Endothelial cell of umbilical vein (primary cell): Measurements from ENCODE around the gene ZNF783. TPM values are rescaled to one million over a fixed set of nuclear protein-coding genes. Genes with fewer than 3 reads are reported as not detected.

ENCODE experiments used
- BruUV-seq: library from RNA; stranded (reverse); fragments of 400-500 nt; replicated peaks from 2 replicates; lab custom pipeline; 2021; lab: Mats Ljungman, UMichigan
- CTCF ChIA-PET: fragments of 300-600, 350-600 bp; sonication (Branson Sonifier 250); formaldehyde crosslinking; loops from one replicate; lab custom pipeline; 2021; ENCODE audit warnings: antibody characterized with exemption, inconsistent platforms; lab: Charles Lee
- POLR2A ChIA-PET: fragments of 300-600, 350-600 bp; sonication (Branson Sonifier 250); formaldehyde crosslinking; loops from one replicate; lab custom pipeline; 2021; ENCODE audit warnings: antibody characterized with exemption, inconsistent platforms; lab: Charles Lee
- DNase-seq: peaks from one replicate; pipeline ENCODE4 v3.0.0-alpha.2; 2011; ENCODE audit warnings: low read depth, low spot score
- FAIRE-seq: peaks from 2 replicates; lab custom pipeline; 2011; peaks lifted over from hg19 to GRCh38; lab: Jason Lieb, UNC
- H2AFZ ChIP-seq: 2 replicates; pipeline ENCODE4 v1.6.0; 2012; ENCODE audit warnings: low read depth, low read length, control low read depth, inconsistent platforms
- H3K27ac ChIP-seq: 2 replicates; pipeline ENCODE4 v1.5.1; 2011; ENCODE audit warnings: low read depth, mild to moderate bottlenecking, control low read depth, low read length, moderate library complexity; ENCODE audit not compliant: insufficient read depth
- H3K27me3 ChIP-seq, 2 experiments: 2 replicates each; pipeline versions ENCODE4 v1.6.0 to v1.6.1; 2011; ENCODE audit warnings: low read length in 2 of 2, mixed read lengths in 1 of 2; ENCODE audit not compliant: control insufficient read depth in 2 of 2, insufficient read depth in 2 of 2
- H3K36me3 ChIP-seq, 2 experiments: 2 replicates in 1 of 2; 3 replicates in 1 of 2; pipeline ENCODE4 v1.5.1; 2011; ENCODE audit warnings: low read length in 2 of 2, mild to moderate bottlenecking in 1 of 2, moderate library complexity in 1 of 2; ENCODE audit not compliant: control insufficient read depth in 2 of 2, insufficient read depth in 2 of 2; ENCODE audit errors: extremely low read depth in 1 of 2
- H3K4me1 ChIP-seq: 3 replicates; pipeline ENCODE4 v1.5.1; 2011; ENCODE audit warnings: mild to moderate bottlenecking, low read length; ENCODE audit not compliant: control insufficient read depth, insufficient read depth; ENCODE audit errors: extremely low read depth
- H3K4me2 ChIP-seq: 2 replicates; pipeline ENCODE4 v1.6.1; 2011; ENCODE audit warnings: low read length, control low read depth, mixed read lengths; ENCODE audit not compliant: insufficient read depth
- H3K4me3 ChIP-seq, 3 experiments: fragments of 200-600 bp in 1 of 3; sonication (generic), shearing (Covaris generic) in 1 of 3; replicated peaks in 1 of 3; 2 replicates each; pipeline ENCODE4 v1.5.1; 2011 to 2016; ENCODE audit warnings: control low read depth in 3 of 3, low read length in 3 of 3, mild to moderate bottlenecking in 2 of 3, inconsistent platforms in 1 of 3, low read depth in 1 of 3, moderate library complexity in 1 of 3; ENCODE audit not compliant: insufficient read depth in 1 of 3
- H3K79me2 ChIP-seq: 2 replicates; pipeline ENCODE4 v1.6.0; 2012; ENCODE audit warnings: low read length, inconsistent platforms; ENCODE audit not compliant: control insufficient read depth, insufficient read depth
- H3K9ac ChIP-seq: replicated peaks from 2 replicates; pipeline ENCODE3; 2011; ENCODE audit warnings: low read length, control low read depth; ENCODE audit not compliant: insufficient read depth; ENCODE audit errors: extremely low read depth
- H3K9me1 ChIP-seq: replicated peaks from 3 replicates; pipeline ENCODE4 v1.6.0; 2011; ENCODE audit warnings: mild to moderate bottlenecking, low read length; ENCODE audit not compliant: control insufficient read depth, insufficient read depth; ENCODE audit errors: extremely low read depth
- H3K9me3 ChIP-seq: replicated peaks from 2 replicates; pipeline ENCODE4 v1.5.1; 2012; ENCODE audit warnings: low read length, inconsistent platforms; ENCODE audit not compliant: control insufficient read depth, insufficient read depth
- H4K20me1 ChIP-seq: replicated peaks from 2 replicates; pipeline ENCODE3; 2011; ENCODE audit warnings: mild to moderate bottlenecking, low read length; ENCODE audit not compliant: control insufficient read depth, insufficient read depth; ENCODE audit errors: extremely low read depth
- CTCF ChIP-seq, 2 donors: IDR thresholded peaks; 1 replicate in 1 of 2; 2 replicates in 1 of 2; pipeline ENCODE4 v1.5.1; 2011; ENCODE audit warnings: low read length in 2 of 2, mild to moderate bottlenecking in 2 of 2, moderate library complexity in 2 of 2, control low read depth in 1 of 2, inconsistent platforms in 1 of 2, low read depth in 1 of 2; ENCODE audit not compliant: insufficient read depth in 1 of 2; ENCODE audit errors: extremely low read depth in 1 of 2
- EZH2 ChIP-seq: IDR thresholded peaks from 2 replicates; pipeline ENCODE4 v1.6.1; 2012; ENCODE audit warnings: borderline replicate concordance, low read depth, mild to moderate bottlenecking, moderate library complexity, low read length, inconsistent platforms; ENCODE audit not compliant: severe bottlenecking
- FOS ChIP-seq: IDR thresholded peaks from 2 replicates; pipeline ENCODE4 v1.6.1; 2011; ENCODE audit warnings: mild to moderate bottlenecking, low read length, moderate library complexity, borderline replicate concordance; ENCODE audit not compliant: insufficient read depth
- GATA2 ChIP-seq: IDR thresholded peaks from 2 replicates; pipeline ENCODE4 v1.7.0; 2011; ENCODE audit warnings: low read depth, mild to moderate bottlenecking, moderate library complexity, mixed read lengths, low read length; ENCODE audit not compliant: insufficient read length, insufficient read depth
- JUN ChIP-seq: IDR thresholded peaks from 2 replicates; pipeline ENCODE4 v1.6.1; 2011; ENCODE audit warnings: borderline replicate concordance, low read depth; ENCODE audit not compliant: insufficient read length, insufficient read depth
- MAX ChIP-seq: IDR thresholded peaks from 2 replicates; pipeline ENCODE4 v1.6.1; 2011; ENCODE audit not compliant: insufficient read depth, insufficient read length
- MYC ChIP-seq: IDR thresholded peaks from one replicate; pipeline ENCODE4 v1.6.1; 2011; ENCODE audit warnings: mild to moderate bottlenecking, low read depth, low read length
- POLR2A ChIP-seq: IDR thresholded peaks from 2 replicates; pipeline ENCODE4 v1.6.1; 2012; ENCODE audit warnings: low read depth, mild to moderate bottlenecking, control low read depth, low read length
- POLR2AphosphoS5 ChIP-seq: IDR thresholded peaks from 2 replicates; pipeline ENCODE4 v1.6.1; 2012; ENCODE audit warnings: low read depth, mild to moderate bottlenecking, control low read depth, low read length, moderate library complexity; ENCODE audit not compliant: insufficient read depth
- dilution Hi-C: fragments of 300-500 bp; cut with MboI; formaldehyde crosslinking; loops from one replicate; pipeline ENCODE4 v1.15.0; 2019; ENCODE audit warnings: low sequenced_read_pairs; ENCODE audit not compliant: extremely low pct_ligation_motif_present
- intact Hi-C: fragments of 100-400 bp; cut with micrococcal nuclease; formaldehyde crosslinking; loops from one replicate; pipeline ENCODE4 v1.10.0; 2022
- polyA plus RNA-seq, 4 experiments: library from polyadenylated mRNA; depleted of rRNA in 3 of 4; stranded (reverse) in 3 of 4; unstranded in 1 of 4; fragments of >200 nt; gene quantifications; 2 replicates each; pipeline versions ENCODE4 v1.2.1 to v1.2.3, GENCODE V29; 2011 to 2012; ENCODE audit warnings: missing spikeins in 1 of 4
- total RNA-seq: library from RNA; stranded (reverse); gene quantifications from 2 replicates; pipeline ENCODE4 v1.2.3, GENCODE V29; 2021

ZNF783 gene
- total and polyA plus RNA-seq, 2 donors (not counting 3 experiments of a cell fraction or from before 2014, with no cell fraction given): 7.3 to 9.8 TPM

DNA sequence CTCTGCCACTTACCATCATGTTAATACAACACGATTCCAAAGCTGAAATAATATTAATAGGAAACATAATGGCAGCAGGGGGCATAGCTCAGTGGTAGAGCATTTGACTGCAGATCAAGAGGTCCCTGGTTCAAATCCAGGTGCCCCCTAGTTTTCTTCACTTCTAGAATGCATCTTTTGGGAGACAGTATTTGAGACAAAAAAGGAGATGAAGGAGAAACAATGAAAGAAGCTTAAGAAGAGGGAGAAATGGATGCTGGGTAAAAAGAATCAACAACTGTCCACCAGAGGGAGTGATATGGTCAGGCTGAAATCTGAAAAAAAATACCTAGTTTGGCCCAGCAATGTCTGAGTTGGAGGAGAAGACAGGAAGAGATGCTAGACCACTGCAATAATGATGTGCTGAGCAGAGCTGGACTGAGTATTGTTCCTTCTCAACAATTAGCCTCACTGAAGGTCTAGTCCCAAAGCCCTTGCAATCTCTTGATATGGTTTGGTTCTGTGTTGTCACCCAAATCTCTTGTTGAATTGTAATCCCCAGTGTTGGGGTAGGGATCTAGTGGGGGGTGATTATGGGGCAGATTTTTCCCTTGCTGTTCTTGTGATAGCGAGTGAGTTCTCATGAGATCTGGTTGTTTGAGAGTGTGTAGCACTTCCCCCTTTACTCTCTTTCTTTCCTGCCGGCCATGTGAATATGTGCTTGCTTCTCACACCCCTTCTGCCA, 48.3 kb downstream of the ZNF783 start:
- Histone ChIP-seq H3K27me3 (peaks cover 2 to 5% of the 10 kb centered on the region in 2 experiments), H3K9me3 (no peaks in the 10 kb centered on the region), H3K4me2 (no peak overlapping the region), H3K27ac (no peak overlapping the region), H2AFZ (no peak overlapping the region), H3K9ac (no peak overlapping the region), H3K4me1 (no peaks in the 10 kb centered on the region), H3K79me2 (no peaks in the 10 kb centered on the region), H3K4me3 (no peak overlapping the region), H3K9me1 (no peaks in the 10 kb centered on the region), H3K36me3 (no peaks in the 10 kb centered on the region), H4K20me1 (no peaks in the 10 kb centered on the region)
- POLR2A ChIA-PET: no interaction called here
- DNase-seq (peak; percentile 69), FAIRE-seq (peak; percentile 85)
- dilution Hi-C loops: no loop called here
- no peak for TF ChIP-seq POLR2AphosphoS5
- TF ChIP-seq CTCF (IDR thresholded peaks at IDR 0.05; ENCODE audit: extremely low read depth in 1 of 2, insufficient read depth in 1 of 2, low read depth in 1 of 2, low read length in 2 of 2): peak; percentile 50 to 61
- intact Hi-C loops: loop anchor here (1.0 kb wide), 4 partner anchors 112 to 315 kb away; partner anchors contain the start of gene ZNF746
- BruUV-seq: TSS peak; percentile 100
- CTCF ChIA-PET: interaction anchor here (0.6 to 2.1 kb wide), 41 partner anchors 8 to 489 kb away, joined by 3 to 19 read pairs (median 4); partner anchors contain the start of genes ZNF777 and ZNF783

- intact Hi-C loops (loop anchor here (1.0 kb wide), 4 partner anchors 111 to 314 kb away; partner anchors contain the start of gene ZNF746), dilution Hi-C loops (no loop called here)
- no TSS peak for BruUV-seq
- no peaks in the 10 kb centered on the region for H3K4me1 ChIP-seq
- no peak for FAIRE-seq
- no peaks in the 10 kb centered on the region for H3K9me3 ChIP-seq
- H3K36me3 ChIP-seq: no peaks in the 10 kb centered on the region
- H3K27me3 ChIP-seq: peaks cover 2 to 5% of the 10 kb centered on the region in 2 experiments
- H3K4me3 ChIP-seq: no peak overlapping the region
- no peaks in the 10 kb centered on the region for H4K20me1 ChIP-seq
- H3K9me1 ChIP-seq: no peaks in the 10 kb centered on the region
- ChIA-PET CTCF (interaction anchor here (1.2 to 2.1 kb wide), 12 partner anchors 7 to 431 kb away, joined by 3 to 19 read pairs (median 10); partner anchors contain the start of gene ZNF783), POLR2A (no interaction called here)
- no peaks in the 10 kb centered on the region for H3K79me2 ChIP-seq
- no peak for TF ChIP-seq CTCF (IDR thresholded peaks at IDR 0.05; ENCODE audit: extremely low read depth in 1 of 2, insufficient read depth in 1 of 2, low read depth in 1 of 2, low read length in 2 of 2)
- TF ChIP-seq POLR2A: no peak
- TF ChIP-seq EZH2: no peak
- TF ChIP-seq POLR2AphosphoS5: no peak
- TF ChIP-seq JUN: no peak
- TF ChIP-seq MYC: no peak
- no peak for TF ChIP-seq MAX
- TF ChIP-seq FOS: no peak
- TF ChIP-seq GATA2: no peak
- no peak for DNase-seq
- no peak overlapping the region for H3K9ac ChIP-seq
- H3K4me2 ChIP-seq: no peak overlapping the region
- H2AFZ ChIP-seq: no peak overlapping the region
- H3K27ac ChIP-seq: no peak overlapping the region
Measured at GRCh38 chr7:149310990-149311573, 49.1 kb downstream of the ZNF783 start.
